H1 (cell line): ENCODE measurements around the gene ADGRB3. TPM values are rescaled to one million over a fixed set of nuclear protein-coding genes. Genes with fewer than 3 reads are reported as not detected.

Experiments
- CTCF ChIA-PET: fragments of 300-600 bp; sonication (Branson Sonifier 250); formaldehyde crosslinking; loops from one replicate; lab custom pipeline; 2021; ENCODE audit not compliant: partially characterized antibody; lab: Charles Lee
- POLR2A ChIA-PET: fragments of 300-600 bp; sonication (Branson Sonifier 250); formaldehyde crosslinking; loops from one replicate; lab custom pipeline; 2021; ENCODE audit warnings: inconsistent platforms; ENCODE audit not compliant: partially characterized antibody; lab: Charles Lee
- DNase-seq, 2 experiments: peaks; one replicate each; pipeline versions ENCODE4 v3.0.0 to v3.0.0-alpha.2; 2010 to 2022; ENCODE audit warnings: low spot score in 2 of 2, low read depth in 1 of 2, mixed read lengths in 1 of 2
- FAIRE-seq: peaks from 2 replicates; lab custom pipeline; 2011; peaks lifted over from hg19 to GRCh38; lab: Jason Lieb, UNC
- H2AFZ ChIP-seq: 2 replicates; pipeline ENCODE4 v1.8.1; 2012; ENCODE audit warnings: low read length, inconsistent platforms
- H2AK5ac ChIP-seq: 2 replicates; pipeline ENCODE4 v1.6.1; 2013; ENCODE audit warnings: low read depth, low read length
- H2BK120ac ChIP-seq: replicated peaks from 2 replicates; pipeline ENCODE3; 2013; ENCODE audit warnings: low read depth, low read length, inconsistent platforms
- H2BK12ac ChIP-seq: 2 replicates; pipeline ENCODE4 v1.6.1; 2013; ENCODE audit warnings: low read depth, low read length
- H2BK15ac ChIP-seq: 2 replicates; pipeline ENCODE4 v1.6.1; 2013; ENCODE audit warnings: low read length
- H2BK20ac ChIP-seq: 2 replicates; pipeline ENCODE4 v1.6.1; 2013; ENCODE audit warnings: low read length
- H2BK5ac ChIP-seq: 2 replicates; pipeline ENCODE4 v1.6.1; 2013; ENCODE audit warnings: low read depth, low read length
- H3K14ac ChIP-seq: 2 replicates; pipeline ENCODE4 v1.6.1; 2013; ENCODE audit warnings: inconsistent platforms; ENCODE audit not compliant: insufficient read length
- H3K18ac ChIP-seq: 2 replicates; pipeline ENCODE4 v1.6.1; 2013; ENCODE audit warnings: low read length; ENCODE audit errors: extremely low read depth
- H3K23ac ChIP-seq: 2 replicates; pipeline ENCODE4 v1.6.1; 2013; ENCODE audit warnings: inconsistent platforms; ENCODE audit not compliant: insufficient read length
- H3K23me2 ChIP-seq: 2 replicates; pipeline ENCODE4 v1.6.1; 2013; ENCODE audit warnings: low read depth, low read length
- H3K27ac ChIP-seq: 2 replicates; pipeline ENCODE4 v1.6.1; 2011; ENCODE audit warnings: low read depth, low read length, inconsistent platforms
- H3K27me3 ChIP-seq, 4 experiments: replicated peaks in 1 of 4; 1 replicate in 1 of 4; 2 replicates in 3 of 4; pipeline versions ENCODE4 v1.6.1 to v1.8.1; 2011 to 2013; ENCODE audit warnings: low read length in 3 of 4, mild to moderate bottlenecking in 3 of 4, inconsistent platforms in 2 of 4, mixed read lengths in 2 of 4, moderate library complexity in 1 of 4; ENCODE audit not compliant: control insufficient read depth in 3 of 4, insufficient read depth in 3 of 4; ENCODE audit errors: extremely low read depth in 1 of 4
- H3K36me3 ChIP-seq, 4 experiments: 2 replicates each; pipeline versions ENCODE4 v1.6.1 to v1.8.1; 2011 to 2013; ENCODE audit warnings: mild to moderate bottlenecking in 4 of 4, low read length in 3 of 4, moderate library complexity in 2 of 4, control low read depth in 1 of 4, inconsistent platforms in 1 of 4; ENCODE audit not compliant: insufficient read depth in 4 of 4, control insufficient read depth in 2 of 4
- H3K4ac ChIP-seq: replicated peaks from 2 replicates; pipeline ENCODE3; 2013; ENCODE audit warnings: low read length, low read depth, mixed read lengths, inconsistent platforms; ENCODE audit not compliant: insufficient read length
- H3K4me1 ChIP-seq, 4 experiments: replicated peaks in 1 of 4; 1 replicate in 1 of 4; 2 replicates in 3 of 4; pipeline versions ENCODE4 v1.6.1 to v1.8.1; 2011 to 2013; ENCODE audit warnings: low read length in 3 of 4, inconsistent platforms in 2 of 4, mixed read lengths in 1 of 4; ENCODE audit not compliant: insufficient read depth in 4 of 4, control insufficient read depth in 3 of 4
- H3K4me2 ChIP-seq, 2 experiments: 2 replicates each; pipeline versions ENCODE4 v1.6.1 to v1.8.1; 2011 to 2013; ENCODE audit warnings: low read depth in 2 of 2, low read length in 2 of 2, control low read depth in 1 of 2, inconsistent platforms in 1 of 2, mild to moderate bottlenecking in 1 of 2; ENCODE audit not compliant: insufficient read depth in 1 of 2
- H3K4me3 ChIP-seq, 4 experiments: fragments of 200-600, 300-600 bp in 1 of 4; sonication (generic), shearing (Covaris generic), sonication (Bioruptor Twin) in 1 of 4; 2 replicates each; pipeline versions ENCODE4 v1.5.1 to v1.8.1; 2011 to 2016; ENCODE audit warnings: low read length in 4 of 4, low read depth in 3 of 4, control low read depth in 2 of 4, inconsistent platforms in 2 of 4, mild to moderate bottlenecking in 2 of 4, mixed read lengths in 1 of 4, moderate library complexity in 1 of 4; ENCODE audit not compliant: insufficient read depth in 2 of 4; ENCODE audit errors: extremely low read depth in 1 of 4
- H3K56ac ChIP-seq: replicated peaks from 2 replicates; pipeline ENCODE3; 2013; ENCODE audit warnings: low read depth, mild to moderate bottlenecking, mixed read lengths, low read length, inconsistent platforms; ENCODE audit not compliant: insufficient read length
- H3K79me1 ChIP-seq: 2 replicates; pipeline ENCODE4 v1.6.1; 2013; ENCODE audit warnings: low read depth, low read length, control low read depth
- H3K79me2 ChIP-seq, 2 experiments: 2 replicates each; pipeline versions ENCODE4 v1.6.1 to v1.8.1; 2012 to 2013; ENCODE audit warnings: low read length in 2 of 2, mild to moderate bottlenecking in 2 of 2, inconsistent platforms in 1 of 2; ENCODE audit not compliant: insufficient read depth in 2 of 2, control insufficient read depth in 1 of 2
- H3K9ac ChIP-seq, 4 experiments: replicated peaks in 1 of 4; 1 replicate in 1 of 4; 2 replicates in 3 of 4; pipeline versions ENCODE4 v1.6.1 to v1.8.1; 2011 to 2013; ENCODE audit warnings: low read depth in 3 of 4, low read length in 3 of 4, control low read depth in 2 of 4, mild to moderate bottlenecking in 2 of 4, moderate library complexity in 2 of 4, inconsistent platforms in 1 of 4; ENCODE audit errors: extremely low read depth in 1 of 4
- H3K9me3 ChIP-seq, 2 experiments: 2 replicates each; pipeline versions ENCODE4 v1.6.1 to v1.8.1; 2012 to 2013; ENCODE audit warnings: mild to moderate bottlenecking in 2 of 2, moderate library complexity in 2 of 2, control low read depth in 1 of 2, inconsistent platforms in 1 of 2, low read depth in 1 of 2, low read length in 1 of 2, mixed read lengths in 1 of 2; ENCODE audit not compliant: insufficient read depth in 2 of 2
- H4K20me1 ChIP-seq, 2 experiments: replicated peaks in 1 of 2; 2 replicates each; pipeline versions ENCODE3 to v1.8.1; 2011 to 2013; ENCODE audit warnings: inconsistent platforms in 2 of 2, low read length in 2 of 2, mild to moderate bottlenecking in 1 of 2; ENCODE audit not compliant: insufficient read depth in 2 of 2, control insufficient read depth in 1 of 2
- H4K5ac ChIP-seq: 2 replicates; pipeline ENCODE4 v1.6.1; 2013; ENCODE audit warnings: low read length, low read depth, mixed read lengths, inconsistent platforms; ENCODE audit not compliant: insufficient read length
- H4K8ac ChIP-seq: 2 replicates; pipeline ENCODE4 v1.8.0; 2013; ENCODE audit warnings: mild to moderate bottlenecking, moderate library complexity, low read length, inconsistent platforms; ENCODE audit not compliant: insufficient read depth; ENCODE audit errors: extremely low read depth
- H4K91ac ChIP-seq: replicated peaks from 2 replicates; pipeline ENCODE3; 2013; ENCODE audit warnings: low read length, mixed read lengths, inconsistent platforms; ENCODE audit not compliant: insufficient read length
- CHD1 ChIP-seq: IDR thresholded peaks from 2 replicates; pipeline ENCODE4 v1.6.1; 2012; ENCODE audit warnings: low read depth, low read length, improper control_type of control experiment
- HDAC2 ChIP-seq, 2 experiments: fragments of 300-600 bp in 1 of 2; sonication (generic) in 1 of 2; IDR thresholded peaks; 2 replicates each; pipeline ENCODE4 v1.6.1; 2011 to 2012; ENCODE audit warnings: low read depth in 2 of 2, low read length in 2 of 2, mild to moderate bottlenecking in 2 of 2, moderate library complexity in 2 of 2, borderline replicate concordance in 1 of 2, inconsistent platforms in 1 of 2
- HDAC6 ChIP-seq: IDR thresholded peaks from one replicate; pipeline ENCODE4 v1.7.1; 2012; ENCODE audit warnings: low read depth, mild to moderate bottlenecking, inconsistent platforms, low read length, moderate library complexity
- JUN ChIP-seq: IDR thresholded peaks from 2 replicates; pipeline ENCODE4 v1.6.1; 2011; ENCODE audit warnings: low read depth, mild to moderate bottlenecking, improper control_type of control experiment, low read length
- KDM1A ChIP-seq: fragments of 200-600, 300-600 bp; sonication (generic); IDR thresholded peaks from 2 replicates; pipeline ENCODE4 v1.7.1; 2016; ENCODE audit warnings: mild to moderate bottlenecking, low read length, borderline replicate concordance
- KDM4A ChIP-seq: IDR thresholded peaks from one replicate; pipeline ENCODE4 v1.7.1; 2012; ENCODE audit warnings: low read depth, mild to moderate bottlenecking, moderate library complexity, low read length, inconsistent platforms; ENCODE audit not compliant: severe bottlenecking
- NRF1 ChIP-seq: IDR thresholded peaks from 2 replicates; pipeline ENCODE4 v1.6.1; 2011; ENCODE audit warnings: mild to moderate bottlenecking, low read depth, low read length, improper control_type of control experiment
- RAD21 ChIP-seq, 2 experiments: IDR thresholded peaks in 1 of 2; conservative IDR thresholded peaks in 1 of 2; 2 replicates each; pipeline ENCODE4 v1.6.1; 2011; ENCODE audit warnings: low read depth in 2 of 2, low read length in 2 of 2, improper control_type of control experiment in 1 of 2, inconsistent platforms in 1 of 2, mild to moderate bottlenecking in 1 of 2, moderate library complexity in 1 of 2
- RXRA ChIP-seq: IDR thresholded peaks from 2 replicates; pipeline ENCODE4 v1.6.1; 2011; ENCODE audit warnings: low read depth, mild to moderate bottlenecking, low read length, moderate library complexity; ENCODE audit not compliant: insufficient read depth
- SIX5 ChIP-seq: IDR thresholded peaks from 2 replicates; pipeline ENCODE4 v1.6.1; 2011; ENCODE audit warnings: mild to moderate bottlenecking, low read depth, low read length
- SP1 ChIP-seq: IDR thresholded peaks from 2 replicates; pipeline ENCODE4 v1.6.1; 2011; ENCODE audit warnings: low read depth, low read length
- YY1 ChIP-seq: IDR thresholded peaks from 2 replicates; pipeline ENCODE4 v1.6.1; 2011; ENCODE audit warnings: low read depth, mild to moderate bottlenecking, low read length
- WGBS, 2 experiments: shearing (Covaris generic) in 1 of 2; methylation state at CpG; one replicate each; pipeline versions ENCODE4 v1.1.6 to v1.1.7; 2013 to 2015; ENCODE audit warnings: low lambda C conversion rate in 2 of 2, mixed read lengths in 2 of 2, inconsistent platforms in 1 of 2, low coverage in 1 of 2, missing lambda C conversion rate in 1 of 2; ENCODE audit not compliant: insufficient replicate concordance in 2 of 2, insufficient coverage in 1 of 2, insufficient read length in 1 of 2; ENCODE audit errors: extremely low coverage in 1 of 2, missing lambda C conversion rate in 1 of 2; 5-methylcytosine and 5-hydroxymethylcytosine counted together
- polyA plus RNA-seq, 7 experiments: library from polyadenylated mRNA; depleted of rRNA in 3 of 7; stranded (reverse) in 5 of 7; unstranded in 2 of 7; fragments of >200 nt in 5 of 7; fragments of 200-250 nt in 2 of 7; gene quantifications; 1 replicate in 5 of 7; 2 replicates in 1 of 7; 4 replicates in 1 of 7; pipeline versions ENCODE4 v1.2.1 to v1.2.3, GENCODE V29; 2011 to 2013; ENCODE audit warnings: missing spikeins in 2 of 7, mixed read lengths in 2 of 7
- total RNA-seq: library from RNA; stranded (reverse); fragmentation: NEBNext Ultra II Directional; extraction: Animal tissue kit (Norgen Biotek cat#: 25700); gene quantifications from 2 replicates; pipeline ENCODE4 v1.2.1, GENCODE V29; 2021
- TF ChIP-seq, protein P1 (sequence below): IDR thresholded peaks from 2 replicates; pipeline ENCODE4 v1.6.1; 2012; ENCODE audit warnings: low read length, inconsistent platforms

Gene ADGRB3
- total and polyA plus RNA-seq, 2 of the 8 experiments (the other 6 are each of a cell fraction or from before 2014, with no cell fraction given): 0.35 to 1.2 TPM

DNA sequence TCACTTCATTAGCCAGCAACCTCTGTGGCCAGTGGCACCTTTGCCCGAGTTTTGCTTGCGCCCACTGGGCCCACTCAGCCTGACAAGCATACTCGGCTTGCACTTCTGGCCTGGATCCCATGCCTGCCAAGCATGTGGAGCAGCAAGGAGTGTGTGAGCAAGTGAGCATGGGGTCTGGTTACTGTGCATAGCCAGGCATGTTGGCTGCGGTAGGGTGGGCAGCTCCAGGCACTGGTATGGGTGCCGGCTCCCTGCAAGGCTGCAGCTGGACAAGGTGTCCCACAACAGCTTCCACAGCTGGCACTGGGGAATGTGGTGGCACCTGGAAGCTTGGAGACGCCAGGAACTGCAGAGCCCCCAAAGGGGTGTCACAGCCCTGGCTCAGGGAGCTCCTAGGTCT, 510.0 kb downstream of the ADGRB3 start:
- FAIRE-seq: no peak
- CTCF ChIA-PET: interaction anchor here (1.0 kb wide), 1 partner anchor 32 kb away, joined by 3 read pairs; no protein-coding TSS in a partner anchor
- WGBS, 2 experiments: 96% methylated on average over 6 of the region's 6 CpGs; no CpG with 5 or more reads in 1 of the 2 experiments

More for the DNA sequence above, 510.0 kb downstream of the ADGRB3 start:
- no peak overlapping the region for H4K5ac ChIP-seq
- H2BK12ac ChIP-seq: no peak overlapping the region
- H2BK120ac ChIP-seq: no peak overlapping the region
- peaks cover 0 to 4% of the 10 kb centered on the region in 2 experiments; a peak in 1 of 4 replicates for H3K9me3 ChIP-seq
- no peaks in the 10 kb centered on the region for H3K79me1 ChIP-seq
- no peak overlapping the region for H4K91ac ChIP-seq
- no peaks in the 10 kb centered on the region for H3K4me1 ChIP-seq
- no peak overlapping the region for H2BK15ac ChIP-seq
- H2BK20ac ChIP-seq: no peak overlapping the region
- no peak overlapping the region for H3K56ac ChIP-seq
- no peak overlapping the region for H3K27ac ChIP-seq
- H3K27me3 ChIP-seq: no peaks in the 10 kb centered on the region
- no peaks in the 10 kb centered on the region for H3K23me2 ChIP-seq
- DNase-seq: no peak
- H4K20me1 ChIP-seq: no peaks in the 10 kb centered on the region
- H3K4ac ChIP-seq: no peak overlapping the region
- POLR2A ChIA-PET: no interaction called here
- H3K23ac ChIP-seq: peak overlapping the region; percentile 76
- H3K9ac ChIP-seq: no peak overlapping the region
- no peak overlapping the region for H3K14ac ChIP-seq
- no peak overlapping the region for H3K18ac ChIP-seq
- no peak overlapping the region for H3K4me3 ChIP-seq
- no peak overlapping the region for H2BK5ac ChIP-seq
- no peak overlapping the region for H2AFZ ChIP-seq
- no peak overlapping the region for H4K8ac ChIP-seq
- H2AK5ac ChIP-seq: no peak overlapping the region
- TF ChIP-seq CHD1 (no peak), HDAC2 (IDR thresholded peaks at IDR 0.05; ENCODE audit: borderline replicate concordance in 1 of 2, low read depth in 2 of 2, low read length in 2 of 2) (no peak), HDAC6 (no peak), RXRA (no peak), NRF1 (no peak), KDM1A (no peak), YY1 (no peak), JUN (no peak), RAD21 (IDR thresholded peaks at IDR 0.05 in 1 of 2, conservative IDR thresholded peaks at IDR 0.05 in 1 of 2; ENCODE audit: low read depth in 2 of 2, low read length in 2 of 2) (no peak), SP1 (no peak), SIX5 (no peak), KDM4A (no peak)
- TF ChIP-seq, protein P1, sequence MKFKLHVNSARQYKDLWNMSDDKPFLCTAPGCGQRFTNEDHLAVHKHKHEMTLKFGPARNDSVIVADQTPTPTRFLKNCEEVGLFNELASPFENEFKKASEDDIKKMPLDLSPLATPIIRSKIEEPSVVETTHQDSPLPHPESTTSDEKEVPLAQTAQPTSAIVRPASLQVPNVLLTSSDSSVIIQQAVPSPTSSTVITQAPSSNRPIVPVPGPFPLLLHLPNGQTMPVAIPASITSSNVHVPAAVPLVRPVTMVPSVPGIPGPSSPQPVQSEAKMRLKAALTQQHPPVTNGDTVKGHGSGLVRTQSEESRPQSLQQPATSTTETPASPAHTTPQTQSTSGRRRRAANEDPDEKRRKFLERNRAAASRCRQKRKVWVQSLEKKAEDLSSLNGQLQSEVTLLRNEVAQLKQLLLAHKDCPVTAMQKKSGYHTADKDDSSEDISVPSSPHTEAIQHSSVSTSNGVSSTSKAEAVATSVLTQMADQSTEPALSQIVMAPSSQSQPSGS: no peak
- no peaks in the 10 kb centered on the region for H3K79me2 ChIP-seq
- no peak overlapping the region for H3K4me2 ChIP-seq
- no peaks in the 10 kb centered on the region for H3K36me3 ChIP-seq
